ENCODE data around the gene SSMEM1. TPM values are rescaled to one million over a fixed set of nuclear protein-coding genes. Genes with fewer than 3 reads are reported as not detected.

Gene SSMEM1
- total and polyA plus RNA-seq, 9 of the 15 experiments (the other 6 are each of a cell fraction or from before 2014, with no cell fraction given): 0.10 to 0.28 (median 0.18) TPM; not detected in 4

- TF ChIP-seq ZNF318 (IDR thresholded peaks at IDR 0.05; ENCODE audit: borderline replicate concordance in 1 of 2, low read depth in 1 of 2): no peak
- no peak for TF ChIP-seq ZNF146 (CRISPR knock-in tag; IDR thresholded peaks at IDR 0.05; ENCODE audit: unreplicated experiment)
- peak; percentile 73 for TF ChIP-seq GATAD2B (IDR thresholded peaks at IDR 0.05; ENCODE audit: borderline replicate concordance)
- TF ChIP-seq ZNF75A (CRISPR knock-in tag; IDR thresholded peaks at IDR 0.05): no peak; the same call in 1 of the 2 replicates
- TF ChIP-seq ZNF282 (CRISPR knock-in tag; IDR thresholded peaks at IDR 0.05): no peak
- peak; percentile 52 for TF ChIP-seq ASH1L (IDR thresholded peaks at IDR 0.05; ENCODE audit: borderline replicate concordance, low read depth, partially characterized antibody)
- no peak; the same call in 1 of the 2 replicates for TF ChIP-seq CBFB (CRISPR knock-in tag; IDR thresholded peaks at IDR 0.05)
- no peak; the same call in 1 of the 2 replicates for TF ChIP-seq CTBP1 (IDR thresholded peaks at IDR 0.05; ENCODE audit: borderline replicate concordance)
- peak; percentile 90 for TF ChIP-seq VEZF1 (CRISPR knock-in tag; IDR thresholded peaks at IDR 0.05)
- TF ChIP-seq MED1 (CRISPR knock-in tag; IDR thresholded peaks at IDR 0.05; ENCODE audit: borderline replicate concordance): no peak
- TF ChIP-seq TCFL5 (CRISPR knock-in tag; conservative IDR thresholded peaks at IDR 0.05): no peak
- TF ChIP-seq ZNF589 (CRISPR knock-in tag; IDR thresholded peaks at IDR 0.05; ENCODE audit: low read depth): peak; percentile 79
- TF ChIP-seq ZNF766 (CRISPR knock-in tag; conservative IDR thresholded peaks at IDR 0.05): no peak; the same call in 1 of the 2 replicates
- peak; percentile 24; the same call in 1 of the 2 replicates for TF ChIP-seq PKNOX1 (IDR thresholded peaks at IDR 0.05)
- TF ChIP-seq MAFF (IDR thresholded peaks at IDR 0.05; ENCODE audit: low read length): peak; percentile 90
- TF ChIP-seq ZNF175 (CRISPR knock-in tag; IDR thresholded peaks at IDR 0.05; ENCODE audit: low read depth): peak; percentile 20; the same call in 1 of the 2 replicates
Measured at GRCh38 chr7:130205084-130205947, 2.3 kb upstream of the SSMEM1 start, which contains the start of gene TMEM209 (continued).
